ENCODE data around the gene ANAPC4.
A peak's percentile ranks its signal among the peaks of the same experiment; 100 is the strongest.

ANAPC4 gene

GRCh38 chr4:25350561-25350960, 26.5 kb upstream of the ANAPC4 start:
- DNase-seq (ENCODE audit: low spot score) (no peak), ATAC-seq (ENCODE audit: low read depth) (no peak)
- Histone ChIP-seq H3K36me3 (ENCODE audit: low read depth) (peaks cover 21% of the 10 kb centered on the region), H3K9me3 (ENCODE audit: severe bottlenecking) (no peaks in the 10 kb centered on the region), H3K27ac (ENCODE audit: poor library complexity, severe bottlenecking) (no peak overlapping the region), H3K27me3 (ENCODE audit: insufficient read depth, poor library complexity, severe bottlenecking) (no peaks in the 10 kb centered on the region), H3K4me1 (ENCODE audit: insufficient read depth, poor library complexity, severe bottlenecking) (peaks cover 9% of the 10 kb centered on the region), H3K4me3 (ENCODE audit: severe bottlenecking) (no peak overlapping the region)
- no peak for TF ChIP-seq CTCF (IDR thresholded peaks at IDR 0.05; ENCODE audit: poor library complexity, severe bottlenecking)

GRCh38 chr4:25351777-25352416, 25.2 kb upstream of the ANAPC4 start:
- no peak for TF ChIP-seq CTCF (IDR thresholded peaks at IDR 0.05; ENCODE audit: poor library complexity, severe bottlenecking)
- Histone ChIP-seq H3K9me3 (ENCODE audit: severe bottlenecking) (no peaks in the 10 kb centered on the region), H3K27ac (ENCODE audit: poor library complexity, severe bottlenecking) (peak overlapping the region; percentile 1), H3K27me3 (ENCODE audit: insufficient read depth, poor library complexity, severe bottlenecking) (no peaks in the 10 kb centered on the region), H3K36me3 (ENCODE audit: low read depth) (peaks cover 21% of the 10 kb centered on the region), H3K4me3 (ENCODE audit: severe bottlenecking) (no peak overlapping the region), H3K4me1 (ENCODE audit: insufficient read depth, poor library complexity, severe bottlenecking) (peaks cover 9% of the 10 kb centered on the region)
- ATAC-seq (ENCODE audit: low read depth) (peak; percentile 88), DNase-seq (ENCODE audit: low spot score) (no peak)

- peaks cover 15% of the 10 kb centered on the region for H3K36me3 ChIP-seq (ENCODE audit: low read depth)
- no peaks in the 10 kb centered on the region for H3K27me3 ChIP-seq (ENCODE audit: insufficient read depth, poor library complexity, severe bottlenecking)
- H3K27ac ChIP-seq (ENCODE audit: poor library complexity, severe bottlenecking): no peak overlapping the region
- H3K9me3 ChIP-seq (ENCODE audit: severe bottlenecking): no peaks in the 10 kb centered on the region
- TF ChIP-seq CTCF (IDR thresholded peaks at IDR 0.05; ENCODE audit: poor library complexity, severe bottlenecking): no peak
- peaks cover 9% of the 10 kb centered on the region for H3K4me1 ChIP-seq (ENCODE audit: insufficient read depth, poor library complexity, severe bottlenecking)
- DNase-seq (ENCODE audit: low spot score) (no peak), ATAC-seq (ENCODE audit: low read depth) (no peak)
- H3K4me3 ChIP-seq (ENCODE audit: severe bottlenecking): no peak overlapping the region
Measured at GRCh38 chr4:25356068-25356467, 21.0 kb upstream of the ANAPC4 start.

GRCh38 chr4:25358515-25359275, 18.4 kb upstream of the ANAPC4 start:
- DNase-seq (ENCODE audit: low spot score) (peak; percentile 58), ATAC-seq (ENCODE audit: low read depth) (peak; percentile 56; the same call in 2 of the 3 replicates)
- Histone ChIP-seq H3K36me3 (ENCODE audit: low read depth) (peaks cover 14% of the 10 kb centered on the region), H3K27ac (ENCODE audit: poor library complexity, severe bottlenecking) (no peak overlapping the region), H3K9me3 (ENCODE audit: severe bottlenecking) (no peaks in the 10 kb centered on the region), H3K27me3 (ENCODE audit: insufficient read depth, poor library complexity, severe bottlenecking) (no peaks in the 10 kb centered on the region), H3K4me3 (ENCODE audit: severe bottlenecking) (no peak overlapping the region), H3K4me1 (ENCODE audit: insufficient read depth, poor library complexity, severe bottlenecking) (no peaks in the 10 kb centered on the region)
- no peak for TF ChIP-seq CTCF (IDR thresholded peaks at IDR 0.05; ENCODE audit: poor library complexity, severe bottlenecking)

GRCh38 chr4:25361253-25361652, 15.8 kb upstream of the ANAPC4 start:
- no peak for TF ChIP-seq CTCF (IDR thresholded peaks at IDR 0.05; ENCODE audit: poor library complexity, severe bottlenecking)
- H3K27ac ChIP-seq (ENCODE audit: poor library complexity, severe bottlenecking): no peak overlapping the region
- no peak overlapping the region for H3K4me3 ChIP-seq (ENCODE audit: severe bottlenecking)
- no peaks in the 10 kb centered on the region for H3K9me3 ChIP-seq (ENCODE audit: severe bottlenecking)
- H3K27me3 ChIP-seq (ENCODE audit: insufficient read depth, poor library complexity, severe bottlenecking): no peaks in the 10 kb centered on the region
- peaks cover 26% of the 10 kb centered on the region for H3K36me3 ChIP-seq (ENCODE audit: low read depth)
- H3K4me1 ChIP-seq (ENCODE audit: insufficient read depth, poor library complexity, severe bottlenecking): no peaks in the 10 kb centered on the region
- DNase-seq (ENCODE audit: low spot score) (no peak), ATAC-seq (ENCODE audit: low read depth) (no peak)
